HepG2 (cell line): ENCODE measurements around the gene LRP2. TPM values are rescaled to one million over a fixed set of nuclear protein-coding genes. Genes with fewer than 3 reads are reported as not detected.

Experiments used
- DNMT1 ChIP-seq: sonication (generic); formaldehyde crosslinking; IDR thresholded peaks from 2 replicates; pipeline ENCODE4 v1.5.1; 2020; ENCODE audit warnings: mild to moderate bottlenecking, missing genetic modification reagents
- ETV5 ChIP-seq: IDR thresholded peaks from 2 replicates; pipeline ENCODE4 v1.6.1; 2018; ENCODE audit warnings: missing biosample characterization, missing genetic modification reagents, inconsistent platforms, borderline replicate concordance
- KAT7 ChIP-seq: IDR thresholded peaks from 2 replicates; pipeline ENCODE4 v1.6.1; 2018; ENCODE audit warnings: borderline replicate concordance, missing compliant biosample characterization
- KLF6 ChIP-seq: IDR thresholded peaks from 2 replicates; pipeline ENCODE4 v1.8.0; 2016; ENCODE audit warnings: missing biosample characterization, missing genetic modification reagents
- NONO ChIP-seq, 2 experiments: fragments of 450-650 bp in 1 of 2; sonication (generic) in 1 of 2; formaldehyde crosslinking in 1 of 2; IDR thresholded peaks in 1 of 2; conservative IDR thresholded peaks in 1 of 2; 2 replicates each; pipeline versions ENCODE4 v1.6.1 to v1.8.0; 2017 to 2022; ENCODE audit warnings: mild to moderate bottlenecking in 1 of 2, missing genetic modification reagents in 1 of 2, moderate library complexity in 1 of 2
- PHF8 ChIP-seq: sonication (generic); formaldehyde crosslinking; IDR thresholded peaks from 2 replicates; pipeline ENCODE4 v1.5.0; 2020; ENCODE audit warnings: missing genetic modification reagents
- TEAD3 ChIP-seq: optimal IDR thresholded peaks from 2 replicates; pipeline ENCODE3; 2016; ENCODE audit warnings: borderline replicate concordance
- YEATS4 ChIP-seq: sonication (generic); formaldehyde crosslinking; IDR thresholded peaks from 2 replicates; pipeline ENCODE4 v1.4.0; 2020; ENCODE audit warnings: missing genetic modification reagents, borderline replicate concordance
- ZFX ChIP-seq: sonication (generic); formaldehyde crosslinking; IDR thresholded peaks from 2 replicates; pipeline ENCODE4 v1.4.0; 2020; ENCODE audit warnings: mild to moderate bottlenecking, low read depth, missing genetic modification reagents, moderate library complexity
- ZMYM3 ChIP-seq: sonication (generic); formaldehyde crosslinking; IDR thresholded peaks from 2 replicates; pipeline ENCODE4 v1.5.1; 2020; ENCODE audit warnings: mild to moderate bottlenecking, missing genetic modification reagents
- ZNF350 ChIP-seq: sonication (generic); formaldehyde crosslinking; IDR thresholded peaks from 2 replicates; pipeline ENCODE4 v1.4.0; 2020; ENCODE audit warnings: mild to moderate bottlenecking, low read depth, missing genetic modification reagents, borderline replicate concordance
- ZNF556 ChIP-seq: sonication (generic); formaldehyde crosslinking; IDR thresholded peaks from 2 replicates; pipeline ENCODE4 v1.4.0; 2020; ENCODE audit warnings: mild to moderate bottlenecking, missing genetic modification reagents, borderline replicate concordance
- ZNF605 ChIP-seq: sonication (generic); formaldehyde crosslinking; IDR thresholded peaks from 2 replicates; pipeline ENCODE4 v1.8.0; 2022; ENCODE audit warnings: mild to moderate bottlenecking, missing genetic modification reagents
- ZNF629 ChIP-seq: sonication (generic); formaldehyde crosslinking; conservative IDR thresholded peaks from 2 replicates; pipeline ENCODE4 v1.5.0; 2020; ENCODE audit warnings: missing genetic modification reagents
- ZNF674 ChIP-seq: sonication (generic); formaldehyde crosslinking; IDR thresholded peaks from 2 replicates; pipeline ENCODE4 v1.5.0; 2020; ENCODE audit warnings: low read depth, mild to moderate bottlenecking, missing genetic modification reagents
- polyA plus RNA-seq, 8 experiments: library from polyadenylated mRNA; depleted of rRNA in 3 of 8; stranded (reverse) in 7 of 8; unstranded in 1 of 8; fragments of >200 nt; fragmentation: Illumina TruSeq in 4 of 8; extraction: Trizol in 4 of 8; gene quantifications; 2 replicates each; pipeline versions ENCODE4 v1.2.1 to v1.2.3, GENCODE V29; 2011 to 2016; ENCODE audit warnings: low read depth in 4 of 8, missing spikeins in 1 of 8, mixed read lengths in 1 of 8; ENCODE audit not compliant: insufficient read depth in 1 of 8
- total RNA-seq, 5 experiments: library from RNA; depleted of rRNA; stranded (reverse); fragments of >200 nt; fragmentation: Illumina TruSeq; extraction: Trizol; gene quantifications; 2 replicates each; pipeline ENCODE4 v1.2.3, GENCODE V29; 2016; ENCODE audit warnings: low read depth in 1 of 5
- TF ChIP-seq, protein P1 (sequence below): sonication (generic); formaldehyde crosslinking; IDR thresholded peaks from 2 replicates; pipeline ENCODE4 v1.5.0; 2020; ENCODE audit warnings: missing genetic modification reagents
- TF ChIP-seq, protein P2 (sequence below): sonication (generic); formaldehyde crosslinking; IDR thresholded peaks from 2 replicates; pipeline ENCODE4 v1.4.0; 2020; ENCODE audit warnings: missing genetic modification reagents
- TF ChIP-seq, protein P3 (sequence below): sonication (generic); formaldehyde crosslinking; IDR thresholded peaks from 2 replicates; pipeline ENCODE4 v1.5.1; 2020; ENCODE audit warnings: mild to moderate bottlenecking, missing genetic modification reagents, moderate library complexity
- TF ChIP-seq, protein P4 (sequence below): IDR thresholded peaks from 2 replicates; pipeline ENCODE4 v1.6.1; 2012; ENCODE audit warnings: inconsistent platforms
- TF ChIP-seq, protein P5 (sequence below): sonication (generic); formaldehyde crosslinking; IDR thresholded peaks from 2 replicates; pipeline ENCODE4; 2020; ENCODE audit warnings: missing genetic modification reagents, mild to moderate bottlenecking, borderline replicate concordance

Gene LRP2
- total and polyA plus RNA-seq, 2 of the 13 experiments (the other 11 are each of a cell fraction or from before 2014, with no cell fraction given): 0.03 to 0.15 TPM

DNA sequence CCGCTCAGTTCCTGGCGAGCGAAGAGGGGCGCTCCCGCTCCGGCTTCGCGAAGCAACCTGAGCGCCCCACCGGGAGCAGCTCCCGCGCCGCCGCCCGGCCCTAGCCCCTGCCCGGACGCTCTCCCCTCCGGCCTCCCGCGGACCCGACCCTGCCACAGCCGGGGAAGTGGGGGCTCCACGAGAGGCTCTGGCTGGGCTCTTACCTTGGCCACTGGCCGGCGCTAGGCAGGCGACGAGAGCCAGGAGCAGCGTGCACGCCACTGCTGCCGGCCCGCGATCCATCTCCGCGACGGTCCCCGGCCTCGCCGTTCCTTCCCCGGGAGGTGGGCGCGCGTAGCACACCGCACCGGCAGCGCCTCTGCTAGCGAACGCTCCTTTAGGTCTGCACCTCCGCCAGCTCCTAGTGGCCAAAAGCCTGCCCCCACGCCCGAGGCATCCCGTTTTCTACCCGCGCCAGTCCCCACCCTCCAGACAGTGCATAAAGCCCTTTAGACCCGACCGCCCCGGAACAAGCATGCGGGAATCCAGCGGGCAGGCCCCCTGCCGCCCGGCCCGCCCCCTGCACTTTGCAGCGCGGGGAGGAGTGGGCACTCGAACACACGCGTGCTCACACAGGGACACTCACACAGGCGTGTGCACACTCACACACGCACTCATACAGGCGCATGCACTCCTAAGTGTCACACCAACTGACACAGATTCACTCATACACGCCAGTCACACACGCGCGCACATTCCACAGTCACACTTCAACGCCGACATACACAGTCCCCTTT is at the start of gene LRP2 (continued):
- TF ChIP-seq, protein P1, sequence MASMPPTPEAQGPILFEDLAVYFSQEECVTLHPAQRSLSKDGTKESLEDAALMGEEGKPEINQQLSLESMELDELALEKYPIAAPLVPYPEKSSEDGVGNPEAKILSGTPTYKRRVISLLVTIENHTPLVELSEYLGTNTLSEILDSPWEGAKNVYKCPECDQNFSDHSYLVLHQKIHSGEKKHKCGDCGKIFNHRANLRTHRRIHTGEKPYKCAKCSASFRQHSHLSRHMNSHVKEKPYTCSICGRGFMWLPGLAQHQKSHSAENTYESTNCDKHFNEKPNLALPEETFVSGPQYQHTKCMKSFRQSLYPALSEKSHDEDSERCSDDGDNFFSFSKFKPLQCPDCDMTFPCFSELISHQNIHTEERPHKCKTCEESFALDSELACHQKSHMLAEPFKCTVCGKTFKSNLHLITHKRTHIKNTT (CRISPR knock-in tag): no peak
- TF ChIP-seq TEAD3 (CRISPR knock-in tag) (peak; percentile 73), YEATS4 (CRISPR knock-in tag) (0 out of 2 replicates have a peak, but pooled peaks have one; percentile 26), KAT7 (CRISPR knock-in tag) (0 out of 2 replicates have a peak, but pooled peaks have one; percentile 23), ZMYM3 (peak; percentile 86), ZNF674 (CRISPR knock-in tag) (0 out of 2 replicates have a peak, but pooled peaks have one; percentile 80), PHF8 (CRISPR knock-in tag) (peak; percentile 35; the same call in 1 of the 2 replicates), ZNF605 (CRISPR knock-in tag) (peak; percentile 58), KLF6 (CRISPR knock-in tag) (0 out of 2 replicates have a peak, but pooled peaks have one; percentile 21), NONO (IDR thresholded peaks at IDR 0.05) (no peak), NONO (CRISPR knock-in tag; conservative IDR thresholded peaks at IDR 0.05) (peak; percentile 55; the same call in 1 of the 2 replicates), ZNF556 (0 out of 2 replicates have a peak, but pooled peaks have one; percentile 52), ZNF350 (CRISPR knock-in tag) (no peak), ETV5 (CRISPR knock-in tag) (no peak), ZFX (CRISPR knock-in tag) (no peak), DNMT1 (peak; percentile 37; the same call in 1 of the 2 replicates), ZNF629 (CRISPR knock-in tag) (peak; percentile 96)
- TF ChIP-seq, protein P2, sequence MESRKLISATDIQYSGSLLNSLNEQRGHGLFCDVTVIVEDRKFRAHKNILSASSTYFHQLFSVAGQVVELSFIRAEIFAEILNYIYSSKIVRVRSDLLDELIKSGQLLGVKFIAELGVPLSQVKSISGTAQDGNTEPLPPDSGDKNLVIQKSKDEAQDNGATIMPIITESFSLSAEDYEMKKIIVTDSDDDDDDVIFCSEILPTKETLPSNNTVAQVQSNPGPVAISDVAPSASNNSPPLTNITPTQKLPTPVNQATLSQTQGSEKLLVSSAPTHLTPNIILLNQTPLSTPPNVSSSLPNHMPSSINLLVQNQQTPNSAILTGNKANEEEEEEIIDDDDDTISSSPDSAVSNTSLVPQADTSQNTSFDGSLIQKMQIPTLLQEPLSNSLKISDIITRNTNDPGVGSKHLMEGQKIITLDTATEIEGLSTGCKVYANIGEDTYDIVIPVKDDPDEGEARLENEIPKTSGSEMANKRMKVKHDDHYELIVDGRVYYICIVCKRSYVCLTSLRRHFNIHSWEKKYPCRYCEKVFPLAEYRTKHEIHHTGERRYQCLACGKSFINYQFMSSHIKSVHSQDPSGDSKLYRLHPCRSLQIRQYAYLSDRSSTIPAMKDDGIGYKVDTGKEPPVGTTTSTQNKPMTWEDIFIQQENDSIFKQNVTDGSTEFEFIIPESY (CRISPR knock-in tag): no peak
- TF ChIP-seq, protein P3, sequence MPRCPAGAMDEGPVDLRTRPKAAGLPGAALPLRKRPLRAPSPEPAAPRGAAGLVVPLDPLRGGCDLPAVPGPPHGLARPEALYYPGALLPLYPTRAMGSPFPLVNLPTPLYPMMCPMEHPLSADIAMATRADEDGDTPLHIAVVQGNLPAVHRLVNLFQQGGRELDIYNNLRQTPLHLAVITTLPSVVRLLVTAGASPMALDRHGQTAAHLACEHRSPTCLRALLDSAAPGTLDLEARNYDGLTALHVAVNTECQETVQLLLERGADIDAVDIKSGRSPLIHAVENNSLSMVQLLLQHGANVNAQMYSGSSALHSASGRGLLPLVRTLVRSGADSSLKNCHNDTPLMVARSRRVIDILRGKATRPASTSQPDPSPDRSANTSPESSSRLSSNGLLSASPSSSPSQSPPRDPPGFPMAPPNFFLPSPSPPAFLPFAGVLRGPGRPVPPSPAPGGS (CRISPR knock-in tag): peak; percentile 72; the same call in 1 of the 2 replicates
- TF ChIP-seq, protein P4, sequence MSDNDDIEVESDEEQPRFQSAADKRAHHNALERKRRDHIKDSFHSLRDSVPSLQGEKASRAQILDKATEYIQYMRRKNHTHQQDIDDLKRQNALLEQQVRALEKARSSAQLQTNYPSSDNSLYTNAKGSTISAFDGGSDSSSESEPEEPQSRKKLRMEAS: 0 out of 2 replicates have a peak, but pooled peaks have one; percentile 6
- TF ChIP-seq, protein P5, sequence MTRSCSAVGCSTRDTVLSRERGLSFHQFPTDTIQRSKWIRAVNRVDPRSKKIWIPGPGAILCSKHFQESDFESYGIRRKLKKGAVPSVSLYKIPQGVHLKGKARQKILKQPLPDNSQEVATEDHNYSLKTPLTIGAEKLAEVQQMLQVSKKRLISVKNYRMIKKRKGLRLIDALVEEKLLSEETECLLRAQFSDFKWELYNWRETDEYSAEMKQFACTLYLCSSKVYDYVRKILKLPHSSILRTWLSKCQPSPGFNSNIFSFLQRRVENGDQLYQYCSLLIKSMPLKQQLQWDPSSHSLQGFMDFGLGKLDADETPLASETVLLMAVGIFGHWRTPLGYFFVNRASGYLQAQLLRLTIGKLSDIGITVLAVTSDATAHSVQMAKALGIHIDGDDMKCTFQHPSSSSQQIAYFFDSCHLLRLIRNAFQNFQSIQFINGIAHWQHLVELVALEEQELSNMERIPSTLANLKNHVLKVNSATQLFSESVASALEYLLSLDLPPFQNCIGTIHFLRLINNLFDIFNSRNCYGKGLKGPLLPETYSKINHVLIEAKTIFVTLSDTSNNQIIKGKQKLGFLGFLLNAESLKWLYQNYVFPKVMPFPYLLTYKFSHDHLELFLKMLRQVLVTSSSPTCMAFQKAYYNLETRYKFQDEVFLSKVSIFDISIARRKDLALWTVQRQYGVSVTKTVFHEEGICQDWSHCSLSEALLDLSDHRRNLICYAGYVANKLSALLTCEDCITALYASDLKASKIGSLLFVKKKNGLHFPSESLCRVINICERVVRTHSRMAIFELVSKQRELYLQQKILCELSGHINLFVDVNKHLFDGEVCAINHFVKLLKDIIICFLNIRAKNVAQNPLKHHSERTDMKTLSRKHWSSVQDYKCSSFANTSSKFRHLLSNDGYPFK (CRISPR knock-in tag): no peak
